Measurements from ENCODE around the gene COG5. TPM values are rescaled to one million over a fixed set of nuclear protein-coding genes. Genes with fewer than 3 reads are reported as not detected.

Gene COG5
- total and polyA plus RNA-seq, 2 of the 8 experiments (the other 6 are each of a cell fraction or from before 2014, with no cell fraction given): 10.5 to 28.1 TPM

DNA sequence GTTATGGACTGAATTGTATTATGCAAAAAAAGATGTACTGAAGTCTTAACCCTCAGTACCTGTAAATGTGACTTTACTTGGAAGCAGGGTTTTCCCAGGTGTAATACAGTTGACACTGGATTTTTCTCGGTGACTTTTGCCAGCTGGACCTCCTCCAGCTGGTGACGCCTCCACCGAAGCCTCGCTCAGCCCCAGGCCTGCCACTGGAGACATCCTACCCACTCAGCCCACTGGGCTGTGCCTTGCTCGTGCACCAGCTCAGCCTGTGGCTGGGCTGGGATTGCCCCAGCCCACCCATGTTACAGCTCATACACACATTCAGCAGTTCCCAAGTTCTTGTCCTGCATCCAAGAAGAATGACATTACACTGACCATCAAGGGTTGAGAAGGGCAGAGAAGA, 136.3 kb downstream of the COG5 start:
- Histone ChIP-seq H4K5ac (ENCODE audit: insufficient read length, low read depth, low read length) (no peak overlapping the region), H3K4me1 (replicated peaks in 1 of 4; ENCODE audit: control insufficient read depth in 3 of 4, insufficient read depth in 4 of 4, low read length in 3 of 4) (no peaks in the 10 kb centered on the region), H3K4ac (replicated peaks; ENCODE audit: insufficient read length, low read depth, low read length) (no peak overlapping the region), H4K91ac (replicated peaks; ENCODE audit: insufficient read length, low read length) (no peak overlapping the region), H2BK5ac (ENCODE audit: low read depth, low read length) (no peak overlapping the region), H4K20me1 (replicated peaks in 1 of 2; ENCODE audit: control insufficient read depth in 1 of 2, insufficient read depth in 2 of 2, low read length in 2 of 2) (peaks cover 2 to 3% of the 10 kb centered on the region in 2 experiments), H3K27me3 (replicated peaks in 1 of 4; ENCODE audit: control insufficient read depth in 3 of 4, extremely low read depth in 1 of 4, insufficient read depth in 3 of 4, low read length in 3 of 4) (no peaks in the 10 kb centered on the region), H2BK120ac (replicated peaks; ENCODE audit: low read depth, low read length) (no peak overlapping the region), H3K4me3 (ENCODE audit: extremely low read depth in 1 of 4, insufficient read depth in 2 of 4, low read depth in 3 of 4, low read length in 4 of 4) (no peak overlapping the region), H3K23me2 (ENCODE audit: low read depth, low read length) (no peaks in the 10 kb centered on the region), H4K8ac (ENCODE audit: extremely low read depth, insufficient read depth, low read length) (no peak overlapping the region), H3K14ac (ENCODE audit: insufficient read length) (no peak overlapping the region), H2BK20ac (ENCODE audit: low read length) (no peak overlapping the region), H3K9me3 (ENCODE audit: insufficient read depth in 2 of 2, low read depth in 1 of 2, low read length in 1 of 2) (no peaks in the 10 kb centered on the region), H3K79me2 (ENCODE audit: control insufficient read depth in 1 of 2, insufficient read depth in 2 of 2, low read length in 2 of 2) (no peaks in the 10 kb centered on the region), H3K56ac (replicated peaks; ENCODE audit: insufficient read length, low read depth, low read length) (no peak overlapping the region), H2BK15ac (ENCODE audit: low read length) (no peak overlapping the region), H2AFZ (ENCODE audit: low read length) (no peak overlapping the region), H3K18ac (ENCODE audit: extremely low read depth, low read length) (no peak overlapping the region), H3K79me1 (ENCODE audit: low read depth, low read length) (no peaks in the 10 kb centered on the region), H3K27ac (ENCODE audit: low read depth, low read length) (no peak overlapping the region), H3K9ac (replicated peaks in 1 of 4; ENCODE audit: extremely low read depth in 1 of 4, low read depth in 3 of 4, low read length in 3 of 4) (no peak overlapping the region), H3K23ac (ENCODE audit: insufficient read length) (no peak overlapping the region), H2AK5ac (ENCODE audit: low read depth, low read length) (no peak overlapping the region), H2BK12ac (ENCODE audit: low read depth, low read length) (no peak overlapping the region), H3K4me2 (ENCODE audit: insufficient read depth in 1 of 2, low read depth in 2 of 2, low read length in 2 of 2) (no peak overlapping the region), H3K36me3 (ENCODE audit: control insufficient read depth in 2 of 4, insufficient read depth in 4 of 4, low read length in 3 of 4) (no peaks in the 10 kb centered on the region)
- ChIA-PET POLR2A (ENCODE audit: partially characterized antibody) (no interaction called here), CTCF (ENCODE audit: partially characterized antibody) (no interaction called here)
- 91% methylated on average over 5 of the region's 5 CpGs; no CpG with 5 or more reads in 1 of the 2 experiments for WGBS, 2 experiments (ENCODE audit: extremely low coverage in 1 of 2, insufficient coverage in 1 of 2, insufficient read length in 1 of 2, insufficient replicate concordance in 2 of 2, low coverage in 1 of 2, low lambda C conversion rate in 2 of 2, missing lambda C conversion rate in 1 of 2)
- DNase-seq (ENCODE audit: low read depth in 1 of 2, low spot score in 2 of 2) (no peak), FAIRE-seq (no peak)
- TF ChIP-seq SP4 (IDR thresholded peaks at IDR 0.05; ENCODE audit: low read length) (no peak), NRF1 (IDR thresholded peaks at IDR 0.05; ENCODE audit: low read depth, low read length) (no peak), GABPA (IDR thresholded peaks at IDR 0.05; ENCODE audit: borderline replicate concordance, insufficient read depth, low read length) (no peak), ASH2L (IDR thresholded peaks at IDR 0.05; ENCODE audit: low read length) (no peak), RNF2 (IDR thresholded peaks at IDR 0.05; ENCODE audit: borderline replicate concordance, low read depth, low read length, missing control alignments, poor library complexity, severe bottlenecking) (no peak), POU5F1 (IDR thresholded peaks at IDR 0.05; ENCODE audit: low read depth, low read length) (no peak), TCF12 (IDR thresholded peaks at IDR 0.05; ENCODE audit: low read depth, low read length) (no peak), BRCA1 (IDR thresholded peaks at IDR 0.05; ENCODE audit: low read depth, low read length) (no peak), PHF8 (conservative IDR thresholded peaks at IDR 0.05; ENCODE audit: low read depth, low read length) (no peak), GTF2F1 (IDR thresholded peaks at IDR 0.05; ENCODE audit: borderline replicate concordance, low read depth, low read length) (no peak), HDAC6 (IDR thresholded peaks at IDR 0.05; ENCODE audit: low read depth, low read length) (no peak), CTBP2 (IDR thresholded peaks at IDR 0.05; ENCODE audit: borderline replicate concordance, insufficient read depth, insufficient read length, low read length) (no peak), CHD1 (IDR thresholded peaks at IDR 0.05; ENCODE audit: low read depth, low read length) (no peak), KDM5A (IDR thresholded peaks at IDR 0.05; ENCODE audit: low read length) (no peak), CBX8 (IDR thresholded peaks at IDR 0.05; ENCODE audit: borderline replicate concordance, low read depth, low read length) (no peak)
